Inflammatory macrophage treated with lipopolysaccharide for 1 hour (primary cell): ENCODE measurements around the gene ENOX1.
"Not testable (repeated sequence)": the region's sequence is repeated elsewhere in the genome, so short reads cannot be mapped to it uniquely, and the experiment has no call there.

Experiments used
- DNase-seq, 2 donors: peaks; one replicate each; pipeline ENCODE4 v3.0.0-alpha.2; 2020 to 2022

Gene ENOX1

GRCh38 chr13:43473437-43473836, 313.3 kb downstream of the ENOX1 start:
- DNase-seq, result peak in 1 of 2 donors; percentile 24

- no peak for DNase-seq
These were observed 313.8 kb downstream of the ENOX1 start for GRCh38 chr13:43472980-43473379.

GRCh38 chr13:43472339-43472738, 314.4 kb downstream of the ENOX1 start:
- no peak for DNase-seq

GRCh38 chr13:43470610-43471009, 316.2 kb downstream of the ENOX1 start:
- DNase-seq, result no peak

GRCh38 chr13:43469791-43470190, 317.0 kb downstream of the ENOX1 start:
- no peak for DNase-seq

GRCh38 chr13:43464578-43465264, 322.1 kb downstream of the ENOX1 start:
- no peak for DNase-seq

GRCh38 chr13:43448605-43449336, 338.0 kb downstream of the ENOX1 start:
- no peak for DNase-seq

- no peak for DNase-seq
These were observed 340.6 kb downstream of the ENOX1 start for GRCh38 chr13:43446126-43446525.

- DNase-seq, result no peak
These were observed 341.1 kb downstream of the ENOX1 start for GRCh38 chr13:43445668-43446067.

GRCh38 chr13:43444081-43444480, 342.7 kb downstream of the ENOX1 start:
- DNase-seq, result no peak

GRCh38 chr13:43441899-43442499, 344.8 kb downstream of the ENOX1 start:
- DNase-seq, result no peak

- no peak for DNase-seq
These were observed 345.3 kb downstream of the ENOX1 start for GRCh38 chr13:43441464-43441863.

GRCh38 chr13:43434191-43434590, 352.6 kb downstream of the ENOX1 start:
- DNase-seq, result peak; percentile 47 to 63

GRCh38 chr13:43433691-43434141, 353.1 kb downstream of the ENOX1 start:
- no peak for DNase-seq

GRCh38 chr13:43432958-43433357, 353.8 kb downstream of the ENOX1 start:
- DNase-seq, result no peak

- peak in 1 of 2 donors; percentile 30 for DNase-seq
These were observed 354.9 kb downstream of the ENOX1 start for GRCh38 chr13:43431841-43432240.

GRCh38 chr13:43431290-43431716, 355.5 kb downstream of the ENOX1 start:
- no peak for DNase-seq

- DNase-seq, result no peak
These were observed 358.1 kb downstream of the ENOX1 start for GRCh38 chr13:43428545-43429296.

GRCh38 chr13:43426355-43426754, 360.4 kb downstream of the ENOX1 start:
- DNase-seq, result no peak

GRCh38 chr13:43425234-43425633, 361.5 kb downstream of the ENOX1 start:
- DNase-seq, result no peak

GRCh38 chr13:43424412-43424811, 362.4 kb downstream of the ENOX1 start:
- DNase-seq, result no peak

- no peak for DNase-seq
These were observed 364.7 kb downstream of the ENOX1 start for GRCh38 chr13:43422116-43422515.

GRCh38 chr13:43416842-43417241, 369.9 kb downstream of the ENOX1 start:
- not testable (repeated sequence) for DNase-seq
